Upper lobe of left lung (tissue), 6 donors: ENCODE results near the gene MAPK8. TPM values are rescaled to one million over a fixed set of nuclear protein-coding genes. Genes with fewer than 3 reads are reported as not detected.
A peak's percentile ranks its signal among the peaks of the same experiment; 100 is the strongest.

ENCODE experiments used
- ATAC-seq, 2 donors: fragments of 200-7000 bp; cut with Tn5 transposase; one replicate each; pipeline ENCODE4 v1.9.1; 2022; ENCODE audit warnings: mild to moderate bottlenecking in 2 of 2, moderate library complexity in 2 of 2; ENCODE audit not compliant: low FRiP score in 2 of 2
- DNase-seq, 2 donors: peaks; one replicate each; pipeline ENCODE4 v3.0.0-alpha.2; 2019 to 2020
- H3K27ac ChIP-seq, 4 donors: fragments of 200-600 bp; sonication (generic); one replicate each; pipeline ENCODE4 v1.5.1; 2016 to 2019
- H3K27me3 ChIP-seq, 4 donors: fragments of 200-600 bp; sonication (generic); one replicate each; pipeline ENCODE4 v1.5.1; 2017 to 2019
- H3K36me3 ChIP-seq, 4 donors: fragments of 200-600 bp; sonication (generic); one replicate each; pipeline ENCODE4 v1.5.1; 2016 to 2019
- H3K4me1 ChIP-seq, 4 donors: fragments of 200-600 bp; sonication (generic); one replicate each; pipeline ENCODE4 v1.5.1; 2018 to 2019
- H3K4me3 ChIP-seq, 4 donors: fragments of 200-600 bp; sonication (generic); one replicate each; pipeline ENCODE4 v1.5.1; 2017 to 2019; ENCODE audit warnings: mild to moderate bottlenecking in 2 of 4, moderate library complexity in 1 of 4
- H3K9me3 ChIP-seq, 4 donors: fragments of 200-600 bp; sonication (generic); one replicate each; pipeline ENCODE4 v1.5.1; 2018 to 2019
- EP300 ChIP-seq, 4 donors: sonication (generic); formaldehyde crosslinking; IDR thresholded peaks; one replicate each; pipeline ENCODE4 v1.5.1; 2017; ENCODE audit warnings: antibody characterized with exemption in 4 of 4, control low read depth in 2 of 4
- POLR2A ChIP-seq, 4 donors: fragments of 450-650 bp; IDR thresholded peaks; one replicate each; pipeline ENCODE4 v1.5.1; 2016 to 2017; ENCODE audit warnings: antibody characterized with exemption in 4 of 4, mild to moderate bottlenecking in 2 of 4
- POLR2AphosphoS5 ChIP-seq, 2 donors: sonication (generic); formaldehyde crosslinking; IDR thresholded peaks; one replicate each; pipeline ENCODE4 v1.5.1; 2017; ENCODE audit warnings: antibody characterized with exemption in 2 of 2
- WGBS, 2 donors: methylation state at CpG; one replicate each; pipeline ENCODE4 v1.1.5; 2017 to 2018; 5-methylcytosine and 5-hydroxymethylcytosine counted together
- total RNA-seq, 6 donors: library from RNA; depleted of rRNA in 4 of 6; stranded (reverse); fragments of >200 nt in 4 of 6; gene quantifications; one replicate each; pipeline versions ENCODE4 v1.1.0 to v1.2.1, GENCODE V29; 2016 to 2021
- TF ChIP-seq, protein P1 (sequence below), 6 experiments: fragments of 450-650 bp in 4 of 6; fragments of 200-600 bp in 2 of 6; sonication (generic) in 2 of 6; IDR thresholded peaks; one replicate each; pipeline ENCODE4 v1.5.1; 2016 to 2019; ENCODE audit warnings: antibody characterized with exemption in 6 of 6
- donor health status: DM: no; HTN: no; CAD: no; lungs with moderate emphysema.
- donor health status: DM: no; HTN: yes; CAD: no; lungs with severe emphysema.

Gene MAPK8
- 10 to 100 TPM; 33.6 to 61.6 (median 46.6) TPM for total RNA-seq

DNA sequence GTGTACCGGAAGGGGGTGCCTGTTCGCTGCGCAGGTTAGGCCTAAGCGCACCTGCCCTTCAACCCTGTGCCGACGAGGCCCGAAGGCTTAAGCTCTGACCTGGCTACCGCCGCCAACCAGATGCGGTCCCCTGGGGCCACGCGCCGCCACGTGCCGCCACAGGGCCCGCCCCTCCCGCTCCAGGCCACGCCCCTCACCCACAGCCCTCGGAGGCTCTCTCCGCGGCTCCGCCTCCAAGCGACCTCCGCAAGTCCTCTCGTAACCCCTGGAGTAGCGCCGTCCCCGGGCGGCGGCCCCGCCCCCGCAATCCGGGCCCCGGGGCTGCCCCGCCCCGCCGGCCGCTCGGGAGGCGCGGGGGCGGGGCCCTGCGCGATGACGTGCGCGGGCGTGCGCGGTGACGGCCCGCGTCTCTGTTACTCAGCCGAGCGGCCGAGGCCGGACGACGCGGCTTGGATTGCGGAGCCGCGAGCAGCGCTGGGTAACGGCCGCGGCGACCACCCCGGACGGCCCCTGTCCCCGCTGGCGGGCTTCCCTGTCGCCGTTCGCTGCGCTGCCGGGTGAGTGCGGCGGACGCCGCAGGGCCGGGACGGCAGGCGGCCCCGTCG, at the start of gene MAPK8:
Gene MAPK8 (plus strand): TSS at position 413 of the 605 bp plus-strand sequence. CDS start 94,984 bp downstream, outside the sequence.
- peak; percentile 95 to 99 for DNase-seq
- ATAC-seq: peak; percentile 97 to 98
- H3K9me3 ChIP-seq: no peaks in the 10 kb centered on the region
- peak within 1 kb of the TSS; percentile 60 to 96 (median 86) for H3K4me3 ChIP-seq
- 6 to 37% methylated on average over 3 to 12 of the region's 86 CpGs for WGBS, 2 donors
- H3K27me3 ChIP-seq: no peaks in the 10 kb centered on the region
- TF ChIP-seq, protein P1, sequence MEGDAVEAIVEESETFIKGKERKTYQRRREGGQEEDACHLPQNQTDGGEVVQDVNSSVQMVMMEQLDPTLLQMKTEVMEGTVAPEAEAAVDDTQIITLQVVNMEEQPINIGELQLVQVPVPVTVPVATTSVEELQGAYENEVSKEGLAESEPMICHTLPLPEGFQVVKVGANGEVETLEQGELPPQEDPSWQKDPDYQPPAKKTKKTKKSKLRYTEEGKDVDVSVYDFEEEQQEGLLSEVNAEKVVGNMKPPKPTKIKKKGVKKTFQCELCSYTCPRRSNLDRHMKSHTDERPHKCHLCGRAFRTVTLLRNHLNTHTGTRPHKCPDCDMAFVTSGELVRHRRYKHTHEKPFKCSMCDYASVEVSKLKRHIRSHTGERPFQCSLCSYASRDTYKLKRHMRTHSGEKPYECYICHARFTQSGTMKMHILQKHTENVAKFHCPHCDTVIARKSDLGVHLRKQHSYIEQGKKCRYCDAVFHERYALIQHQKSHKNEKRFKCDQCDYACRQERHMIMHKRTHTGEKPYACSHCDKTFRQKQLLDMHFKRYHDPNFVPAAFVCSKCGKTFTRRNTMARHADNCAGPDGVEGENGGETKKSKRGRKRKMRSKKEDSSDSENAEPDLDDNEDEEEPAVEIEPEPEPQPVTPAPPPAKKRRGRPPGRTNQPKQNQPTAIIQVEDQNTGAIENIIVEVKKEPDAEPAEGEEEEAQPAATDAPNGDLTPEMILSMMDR (IDR thresholded peaks at IDR 0.05): peak in 1 of 6 experiments; percentile 17
- TF ChIP-seq POLR2AphosphoS5 (IDR thresholded peaks at IDR 0.05) (peak; percentile 79 to 93), POLR2A (IDR thresholded peaks at IDR 0.05) (peak in 3 of 4 donors; percentile 93 to 98 (median 94)), EP300 (IDR thresholded peaks at IDR 0.05) (no peak)
- peak within 1 kb of the TSS; percentile 93 to 97 (median 96) for H3K27ac ChIP-seq
- H3K4me1 ChIP-seq: peaks cover 13 to 25% (median 19%) of the 10 kb centered on the region in 4 donors
- H3K36me3 ChIP-seq: no peaks in the 10 kb centered on the region

DNA sequence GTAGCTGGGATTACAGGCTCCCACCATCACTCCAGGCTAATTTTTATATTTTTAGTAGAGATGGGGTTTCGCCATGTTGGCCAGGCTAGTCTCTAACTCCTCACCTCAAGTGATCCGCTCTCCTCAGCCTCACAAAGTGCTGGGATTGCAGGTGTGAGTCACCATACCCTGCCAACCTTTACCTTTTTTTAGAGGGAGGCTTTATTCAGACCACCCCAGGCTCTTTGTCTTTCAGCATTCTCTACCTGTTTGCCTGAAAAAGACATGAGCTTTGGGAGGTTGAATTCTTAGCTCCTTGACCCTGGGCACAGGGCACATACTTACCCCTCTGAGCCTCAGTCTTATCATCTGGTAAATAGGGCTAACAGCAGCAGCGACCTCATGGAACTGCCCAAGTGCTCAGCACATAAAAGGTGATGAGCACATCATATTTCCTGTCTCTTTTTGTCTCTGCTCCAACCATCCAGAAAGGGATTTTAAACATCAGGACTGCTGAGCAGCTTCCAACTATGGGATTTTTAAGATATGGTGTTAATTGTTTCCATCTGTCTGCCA, 49.0 kb upstream of the MAPK8 start:
- Histone ChIP-seq H3K4me3 (no peak overlapping the region), H3K27ac (no peak overlapping the region), H3K36me3 (no peaks in the 10 kb centered on the region), H3K9me3 (no peaks in the 10 kb centered on the region), H3K4me1 (no peaks in the 10 kb centered on the region), H3K27me3 (no peaks in the 10 kb centered on the region)
- DNase-seq: no peak
- 81 to 89% methylated on average over 3 of the region's 3 CpGs for WGBS, 2 donors
- TF ChIP-seq, protein P1 (IDR thresholded peaks at IDR 0.05): no peak
- TF ChIP-seq POLR2A (IDR thresholded peaks at IDR 0.05) (no peak), EP300 (IDR thresholded peaks at IDR 0.05) (no peak), POLR2AphosphoS5 (IDR thresholded peaks at IDR 0.05) (no peak)
- ATAC-seq: no peak

DNA sequence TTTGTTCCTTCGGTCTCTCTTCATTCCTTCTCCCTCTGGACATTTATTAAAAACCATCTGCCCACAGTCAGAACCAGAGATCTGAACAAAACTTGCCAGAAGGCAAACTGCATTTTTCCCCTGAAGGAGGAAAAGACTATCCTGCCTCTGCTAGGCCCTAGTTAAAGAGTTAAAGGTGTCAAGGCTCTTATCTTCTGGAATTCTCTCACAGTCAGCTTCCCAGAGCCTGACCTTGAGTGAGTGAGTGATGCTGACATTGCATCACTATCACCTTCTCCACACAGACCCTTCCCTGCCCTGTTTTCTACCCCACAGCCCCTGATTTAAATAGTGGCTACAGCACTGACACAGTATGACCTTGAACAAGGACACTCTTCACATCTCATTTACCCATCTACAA, 48.4 kb upstream of the MAPK8 start:
- H3K36me3 ChIP-seq: no peaks in the 10 kb centered on the region
- DNase-seq: no peak
- no peaks in the 10 kb centered on the region for H3K4me1 ChIP-seq
- H3K27me3 ChIP-seq: no peaks in the 10 kb centered on the region
- no peak for ATAC-seq
- no peaks in the 10 kb centered on the region for H3K9me3 ChIP-seq
- 90 to 94% methylated on average over 1 of the region's 1 CpG for WGBS, 2 donors
- H3K4me3 ChIP-seq: no peak overlapping the region
- TF ChIP-seq POLR2AphosphoS5 (IDR thresholded peaks at IDR 0.05) (no peak), POLR2A (IDR thresholded peaks at IDR 0.05) (no peak)
- TF ChIP-seq, protein P1 (IDR thresholded peaks at IDR 0.05): no peak
- H3K27ac ChIP-seq: no peak overlapping the region

DNA sequence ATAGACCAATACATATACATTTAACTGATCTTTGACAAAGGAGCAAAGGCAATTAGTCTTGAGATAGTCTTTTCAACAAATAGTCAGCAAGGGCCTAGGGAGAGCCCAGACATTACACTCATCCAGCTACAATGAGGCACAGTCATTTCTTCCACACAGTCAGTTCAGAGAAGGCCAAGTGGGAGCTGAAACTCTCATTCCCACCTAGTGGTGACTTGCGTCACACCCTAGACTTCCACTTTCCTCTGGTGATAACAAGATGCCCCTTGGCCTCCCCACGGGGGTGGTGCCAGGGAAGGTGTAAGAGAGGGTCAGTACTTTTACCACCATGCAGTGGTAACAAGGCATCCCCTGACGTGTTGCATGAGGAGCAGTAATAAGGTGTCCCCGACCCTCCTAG, 39.9 kb upstream of the MAPK8 start:
- DNase-seq (no peak), ATAC-seq (no peak)
- H3K9me3 ChIP-seq: no peaks in the 10 kb centered on the region
- H3K27ac ChIP-seq: no peak overlapping the region
- no peaks in the 10 kb centered on the region for H3K4me1 ChIP-seq
- H3K36me3 ChIP-seq: no peaks in the 10 kb centered on the region
- WGBS, 2 donors: 81 to 88% methylated on average over 4 of the region's 4 CpGs
- TF ChIP-seq POLR2A (IDR thresholded peaks at IDR 0.05): no peak
- no peak for TF ChIP-seq EP300 (IDR thresholded peaks at IDR 0.05)
- TF ChIP-seq, protein P1 (IDR thresholded peaks at IDR 0.05): no peak
- no peak for TF ChIP-seq POLR2AphosphoS5 (IDR thresholded peaks at IDR 0.05)
- no peaks in the 10 kb centered on the region for H3K27me3 ChIP-seq
- no peak overlapping the region for H3K4me3 ChIP-seq
